AG04450 (cell line): ENCODE measurements around the gene ARL3. TPM values are rescaled to one million over a fixed set of nuclear protein-coding genes. Genes with fewer than 3 reads are reported as not detected.

Experiments used
- CTCF ChIA-PET: fragments of 300-600, 350-600 bp; formaldehyde crosslinking; extraction: SDS; loops from one replicate; lab custom pipeline; 2022; ENCODE audit warnings: antibody characterized with exemption, inconsistent platforms; lab: Charles Lee
- POLR2A ChIA-PET: fragments of 350-600 bp; formaldehyde crosslinking; extraction: SDS; loops from one replicate; lab custom pipeline; 2021; ENCODE audit warnings: antibody characterized with exemption, inconsistent platforms; lab: Yijun Ruan, JAX
- DNase-seq: peaks from one replicate; pipeline ENCODE4 v3.0.0-alpha.2; 2011; ENCODE audit warnings: low read depth, low spot score
- H3K27ac ChIP-seq: one replicate; pipeline ENCODE4 v1.5.1; 2012; ENCODE audit warnings: low read depth, low read length, control low read depth
- H3K27me3 ChIP-seq: one replicate; pipeline ENCODE4 v1.6.0; 2012; ENCODE audit warnings: low read length; ENCODE audit not compliant: control insufficient read depth, insufficient read depth
- H3K4me3 ChIP-seq: 2 replicates; pipeline ENCODE4 v1.5.1; 2011; ENCODE audit warnings: mild to moderate bottlenecking, low read depth, low read length, control low read depth
- H3K9me3 ChIP-seq: 2 replicates; pipeline ENCODE4 v1.5.1; 2012; ENCODE audit warnings: low read length; ENCODE audit not compliant: control insufficient read depth, insufficient read depth
- polyA plus RNA-seq: library from polyadenylated mRNA; depleted of rRNA; stranded (reverse); fragments of >200 nt; gene quantifications from 2 replicates; pipeline ENCODE4 v1.2.3, GENCODE V29; 2011
- TF ChIP-seq, protein P1 (sequence below): IDR thresholded peaks from 2 replicates; pipeline ENCODE4 v1.5.1; 2011; ENCODE audit warnings: low read depth, low read length, control low read depth, inconsistent platforms

Gene ARL3
- polyA plus RNA-seq, 1 experiment: 19.2 TPM

DNA sequence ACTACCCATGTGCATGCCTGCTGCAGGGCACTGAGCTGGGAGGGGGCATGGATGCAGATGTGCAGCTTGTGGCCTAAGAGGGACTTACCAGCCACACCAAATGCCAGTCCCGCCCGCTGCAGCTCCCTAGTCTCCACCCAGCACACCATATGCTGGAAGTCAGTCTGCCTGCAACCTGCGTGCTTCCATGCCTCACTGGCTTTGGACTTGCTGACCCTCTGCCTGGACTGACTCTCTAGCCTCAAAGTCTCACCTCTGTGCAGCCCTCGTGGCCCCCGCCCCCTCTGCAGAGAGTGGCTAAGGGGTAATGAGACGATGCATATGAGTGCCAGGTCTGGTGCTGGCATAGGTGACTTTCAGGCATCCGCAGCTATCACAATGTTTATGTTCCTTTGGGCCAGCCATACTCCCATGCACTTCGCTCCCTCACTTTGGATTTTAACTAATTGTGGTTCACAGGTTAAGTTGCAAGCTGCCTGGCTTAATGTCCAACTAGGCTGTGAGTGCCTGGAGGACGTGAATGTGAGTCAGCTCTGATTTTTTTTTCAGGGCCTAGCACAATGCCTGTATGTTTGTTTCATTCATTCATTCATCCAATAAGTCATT is 48.2 kb downstream of the ARL3 start:
- TF ChIP-seq, protein P1, sequence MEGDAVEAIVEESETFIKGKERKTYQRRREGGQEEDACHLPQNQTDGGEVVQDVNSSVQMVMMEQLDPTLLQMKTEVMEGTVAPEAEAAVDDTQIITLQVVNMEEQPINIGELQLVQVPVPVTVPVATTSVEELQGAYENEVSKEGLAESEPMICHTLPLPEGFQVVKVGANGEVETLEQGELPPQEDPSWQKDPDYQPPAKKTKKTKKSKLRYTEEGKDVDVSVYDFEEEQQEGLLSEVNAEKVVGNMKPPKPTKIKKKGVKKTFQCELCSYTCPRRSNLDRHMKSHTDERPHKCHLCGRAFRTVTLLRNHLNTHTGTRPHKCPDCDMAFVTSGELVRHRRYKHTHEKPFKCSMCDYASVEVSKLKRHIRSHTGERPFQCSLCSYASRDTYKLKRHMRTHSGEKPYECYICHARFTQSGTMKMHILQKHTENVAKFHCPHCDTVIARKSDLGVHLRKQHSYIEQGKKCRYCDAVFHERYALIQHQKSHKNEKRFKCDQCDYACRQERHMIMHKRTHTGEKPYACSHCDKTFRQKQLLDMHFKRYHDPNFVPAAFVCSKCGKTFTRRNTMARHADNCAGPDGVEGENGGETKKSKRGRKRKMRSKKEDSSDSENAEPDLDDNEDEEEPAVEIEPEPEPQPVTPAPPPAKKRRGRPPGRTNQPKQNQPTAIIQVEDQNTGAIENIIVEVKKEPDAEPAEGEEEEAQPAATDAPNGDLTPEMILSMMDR: no peak
- ChIA-PET POLR2A (interaction anchor here (0.7 to 1.2 kb wide), 3 partner anchors 45 to 123 kb away, joined by 3 read pairs; partner anchors contain the start of gene WBP1L), CTCF (interaction anchor here (0.8 kb wide), 1 partner anchor 11 kb away, joined by 4 read pairs; no protein-coding TSS in a partner anchor)
- Histone ChIP-seq H3K27ac (no peak overlapping the region), H3K27me3 (no peaks in the 10 kb centered on the region), H3K4me3 (no peak overlapping the region), H3K9me3 (no peaks in the 10 kb centered on the region)
- DNase-seq: no peak

DNA sequence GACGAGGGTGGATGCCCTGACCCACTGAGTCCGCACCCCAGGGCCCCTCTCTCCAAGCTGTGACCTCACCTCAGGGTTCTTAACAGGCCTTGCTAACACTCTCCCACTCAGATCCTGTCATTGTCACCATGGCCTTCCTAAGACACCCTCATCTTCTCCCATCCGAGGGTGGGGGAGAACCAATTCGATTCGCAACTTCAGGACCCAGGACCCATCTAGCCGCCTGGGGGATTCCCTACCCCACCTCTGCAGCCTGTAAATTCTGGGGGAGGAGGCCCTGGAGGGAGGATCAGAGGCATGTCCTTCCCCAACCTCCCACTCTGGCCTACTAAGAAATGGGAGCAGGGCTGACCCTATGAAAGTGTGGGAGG is 52.6 kb downstream of the ARL3 start:
- TF ChIP-seq, protein P1: no peak
- ChIA-PET CTCF (no interaction called here), POLR2A (interaction anchor here (0.9 to 3.2 kb wide), 5 partner anchors 8 to 158 kb away, joined by 3 to 19 read pairs (median 4); partner anchors contain the start of genes SUFU and TRIM8)
- H3K9me3 ChIP-seq: no peaks in the 10 kb centered on the region; the same call in 1 of the 2 replicates
- no peak for DNase-seq
- no peaks in the 10 kb centered on the region for H3K27me3 ChIP-seq
- H3K4me3 ChIP-seq: no peak overlapping the region
- H3K27ac ChIP-seq: peak overlapping the region; percentile 21

DNA sequence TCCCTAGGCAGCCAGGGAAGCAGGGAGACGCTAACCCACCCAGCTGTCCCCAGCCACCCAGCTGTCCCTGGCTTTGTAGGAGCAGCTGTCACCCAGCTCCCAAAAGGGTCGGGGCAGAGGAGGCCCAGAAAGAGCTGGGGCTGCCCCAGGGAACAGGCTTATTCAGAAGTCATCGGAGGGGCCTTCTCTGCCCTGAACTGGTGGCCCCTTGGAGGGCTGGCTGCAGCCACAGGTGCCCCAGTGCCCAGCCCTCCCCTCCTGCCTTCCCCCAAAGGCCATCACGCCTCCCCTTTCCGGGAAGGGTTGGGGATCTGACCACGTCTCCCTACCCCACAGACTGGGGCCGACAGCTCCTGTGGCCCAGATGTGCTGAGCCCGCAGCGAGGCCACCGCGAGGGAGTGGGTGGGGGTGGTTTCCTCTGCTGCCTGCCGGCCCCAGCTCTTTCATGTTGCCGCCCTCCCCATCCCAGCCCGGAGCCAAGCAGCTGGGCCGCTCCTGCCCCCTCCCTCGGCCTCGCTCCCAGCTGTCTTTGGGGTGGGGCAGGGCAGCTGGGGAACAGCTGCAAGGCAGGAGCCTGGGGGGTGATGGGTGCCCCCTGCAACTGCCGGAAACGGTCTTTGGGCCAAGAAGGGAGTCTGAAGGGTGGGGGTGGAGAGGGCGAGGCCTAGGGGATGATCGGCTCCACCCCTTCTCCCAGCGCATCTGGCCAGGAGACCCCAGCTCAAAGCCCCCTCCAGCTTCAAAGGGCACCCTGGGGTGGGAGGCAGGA is 53.1 kb downstream of the ARL3 start:
- TF ChIP-seq, protein P1: no peak
- ChIA-PET CTCF (interaction anchor here (1.0 kb wide), 2 partner anchors 9 to 15 kb away, joined by 3 read pairs; no protein-coding TSS in a partner anchor), POLR2A (interaction anchor here (0.5 to 3.2 kb wide), 9 partner anchors 9 to 157 kb away, joined by 3 to 19 read pairs (median 5); partner anchors contain the start of genes SUFU and TRIM8)
- Histone ChIP-seq H3K4me3 (no peak overlapping the region), H3K9me3 (no peaks in the 10 kb centered on the region; the same call in 1 of the 2 replicates), H3K27ac (peak overlapping the region; percentile 31), H3K27me3 (no peaks in the 10 kb centered on the region)
- DNase-seq: peak; percentile 71

DNA sequence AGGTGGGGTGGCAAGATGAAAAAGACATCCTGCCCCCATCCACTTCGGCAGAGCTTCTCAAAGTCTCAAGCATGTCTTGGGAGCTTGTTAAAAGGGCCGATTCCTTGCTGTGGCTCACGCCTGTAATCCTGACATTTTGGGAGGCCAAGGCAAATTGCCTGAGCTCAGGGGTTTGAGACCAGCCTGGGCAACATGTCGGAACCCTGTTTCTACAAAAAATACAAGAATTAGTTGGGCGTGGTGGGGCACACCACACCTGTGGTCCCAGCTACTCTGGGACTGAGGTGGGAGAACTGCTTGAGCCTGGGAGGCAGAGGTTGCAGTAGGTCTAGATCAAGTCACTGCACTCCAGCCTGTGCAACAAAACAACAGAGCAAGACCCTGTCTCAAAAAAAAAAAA is 55.4 kb downstream of the ARL3 start:
- POLR2A ChIA-PET: interaction anchor here (0.6 to 0.9 kb wide), 2 partner anchors 10 to 17 kb away, joined by 4 to 6 read pairs; no protein-coding TSS in a partner anchor

More for the DNA sequence above, 55.4 kb downstream of the ARL3 start:
- H3K4me3 ChIP-seq: no peak overlapping the region
- DNase-seq: no peak
- H3K27me3 ChIP-seq: no peaks in the 10 kb centered on the region
- CTCF ChIA-PET: interaction anchor here (0.6 kb wide), 1 partner anchor 77 kb away, joined by 3 read pairs; no protein-coding TSS in a partner anchor
- no peaks in the 10 kb centered on the region; the same call in 1 of the 2 replicates for H3K9me3 ChIP-seq
- TF ChIP-seq, protein P1: no peak
- no peak overlapping the region for H3K27ac ChIP-seq
